Pancreas (tissue), 10 donors: ENCODE measurements around the gene RBM19. TPM values are rescaled to one million over a fixed set of nuclear protein-coding genes. Genes with fewer than 3 reads are reported as not detected.

ENCODE experiments used
- ATAC-seq, 4 donors: fragments of 200-7000 bp; cut with Tn5 transposase; one replicate each; pipeline versions ENCODE4 v1.8.0 to v1.9.1; 2020; ENCODE audit warnings: mild to moderate bottlenecking in 4 of 4, moderate library complexity in 4 of 4
- DNase-seq, 6 donors: peaks; one replicate each; pipeline ENCODE4 v3.0.0-alpha.2; 2020
- FAIRE-seq: peaks from 2 replicates; lab custom pipeline; 2012; peaks lifted over from hg19 to GRCh38; lab: Jason Lieb, UNC
- H3K27ac ChIP-seq, 4 donors: fragments of 200-600 bp; sonication (generic); 1 replicate in 3 of 4; 2 replicates in 1 of 4; pipeline versions ENCODE4 v1.5.0 to v1.8.0; 2020
- H3K27me3 ChIP-seq, 4 donors: fragments of 200-600 bp; one replicate each; pipeline ENCODE4 v1.8.0; 2021
- H3K36me3 ChIP-seq, 3 donors: fragments of 200-600 bp; sonication (generic) in 1 of 3; one replicate each; pipeline versions ENCODE4 v1.5.0 to v1.8.0; 2020 to 2021
- H3K4me1 ChIP-seq, 3 donors: fragments of 200-600 bp; one replicate each; pipeline ENCODE4 v1.8.0; 2021
- H3K4me3 ChIP-seq, 4 donors: fragments of 200-600 bp; sonication (generic) in 2 of 4; one replicate each; pipeline versions ENCODE4 v1.5.0 to v1.8.0; 2020 to 2021
- H3K9me3 ChIP-seq, 4 donors: fragments of 200-600 bp; one replicate each; pipeline ENCODE4 v1.8.0; 2021
- WGBS, 2 donors: extraction: QIAGEN DNeasy Blood & Tissue Kit; methylation state at CpG; one replicate each; pipeline ENCODE4 v1.1.7; 2013; 5-methylcytosine and 5-hydroxymethylcytosine counted together
- intact Hi-C, 3 donors: fragments of 100-400 bp; cut with DNase I; formaldehyde crosslinking; loops; one replicate each; pipeline versions ENCODE4 v1.11.1 to v1.14.2; 2022
- polyA plus RNA-seq, 2 donors: library from polyadenylated mRNA; stranded (reverse); fragments of 200-250 nt; gene quantifications; one replicate each; pipeline ENCODE4 v1.2.3, GENCODE V29; 2013
- total RNA-seq, 6 donors: library from RNA; stranded (reverse); fragmentation: NEBNext Ultra II Directional in 4 of 6; extraction: Animal tissue kit (Norgen Biotek cat#: 25700) in 4 of 6; gene quantifications; one replicate each; pipeline versions ENCODE4 v1.2.1 to v1.2.4, GENCODE V29; 2021 to 2023
- TF ChIP-seq, protein P1 (sequence below), 4 donors: fragments of 200-600 bp; sonication (generic) in 3 of 4; IDR thresholded peaks; one replicate each; pipeline versions ENCODE4 v1.5.0 to v1.8.0; 2021; ENCODE audit warnings: antibody characterized with exemption in 4 of 4
- donor health status: healthy with polysubstance abuse.
- donor health status: DM: no; HTN: no; CAD: no; lungs with moderate emphysema.
- donor health status: DM: no; HTN: no; CAD: no.
- donor health status: control.
- donor health status: control.
- donor health status: Bipolar disorder and iron deficiency.
- donor health status: DM: yes; HTN: yes; CAD: no.
- donor health status: DM: no; HTN: no; CAD: no.
- donor health status: DM: no; HTN: no; CAD: no.
- donor health status: DM: yes; HTN: yes; CAD: no.

The RBM19 gene
- total and polyA plus RNA-seq, 8 donors: 13.9 to 32.2 (median 15.8) TPM

DNA sequence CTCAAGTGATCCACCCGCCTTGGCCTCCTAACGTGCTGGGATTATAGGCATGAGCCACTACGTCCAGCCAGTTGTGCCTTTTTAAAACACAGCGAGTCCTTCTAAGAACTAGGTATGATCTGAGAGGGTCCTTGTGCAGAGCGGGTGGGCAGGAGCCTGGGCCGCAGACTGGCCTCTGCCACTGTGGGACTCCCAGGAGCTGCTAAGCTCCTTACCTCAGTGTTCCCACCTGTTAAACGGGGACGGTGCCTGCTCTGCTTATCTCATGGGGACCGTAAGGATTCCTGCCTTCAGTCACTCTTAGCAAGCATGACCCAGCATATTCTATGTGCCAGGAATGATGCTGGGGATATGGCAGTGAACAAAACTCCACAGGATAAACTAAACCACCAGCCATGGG is 136.9 kb downstream of the RBM19 start:
- no peak overlapping the region for H3K27ac ChIP-seq
- H3K4me1 ChIP-seq: no peaks in the 10 kb centered on the region
- no peak for FAIRE-seq
- intact Hi-C loops: no loop called here
- WGBS, 2 donors: 94 to 96% methylated on average over 9 of the region's 9 CpGs
- H3K9me3 ChIP-seq: no peaks in the 10 kb centered on the region
- H3K4me3 ChIP-seq: no peak overlapping the region
- no peak for DNase-seq
- no peaks in the 10 kb centered on the region for H3K36me3 ChIP-seq
- TF ChIP-seq, protein P1, sequence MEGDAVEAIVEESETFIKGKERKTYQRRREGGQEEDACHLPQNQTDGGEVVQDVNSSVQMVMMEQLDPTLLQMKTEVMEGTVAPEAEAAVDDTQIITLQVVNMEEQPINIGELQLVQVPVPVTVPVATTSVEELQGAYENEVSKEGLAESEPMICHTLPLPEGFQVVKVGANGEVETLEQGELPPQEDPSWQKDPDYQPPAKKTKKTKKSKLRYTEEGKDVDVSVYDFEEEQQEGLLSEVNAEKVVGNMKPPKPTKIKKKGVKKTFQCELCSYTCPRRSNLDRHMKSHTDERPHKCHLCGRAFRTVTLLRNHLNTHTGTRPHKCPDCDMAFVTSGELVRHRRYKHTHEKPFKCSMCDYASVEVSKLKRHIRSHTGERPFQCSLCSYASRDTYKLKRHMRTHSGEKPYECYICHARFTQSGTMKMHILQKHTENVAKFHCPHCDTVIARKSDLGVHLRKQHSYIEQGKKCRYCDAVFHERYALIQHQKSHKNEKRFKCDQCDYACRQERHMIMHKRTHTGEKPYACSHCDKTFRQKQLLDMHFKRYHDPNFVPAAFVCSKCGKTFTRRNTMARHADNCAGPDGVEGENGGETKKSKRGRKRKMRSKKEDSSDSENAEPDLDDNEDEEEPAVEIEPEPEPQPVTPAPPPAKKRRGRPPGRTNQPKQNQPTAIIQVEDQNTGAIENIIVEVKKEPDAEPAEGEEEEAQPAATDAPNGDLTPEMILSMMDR (IDR thresholded peaks at IDR 0.05): no peak
- H3K27me3 ChIP-seq: no peaks in the 10 kb centered on the region
- ATAC-seq: no peak

DNA sequence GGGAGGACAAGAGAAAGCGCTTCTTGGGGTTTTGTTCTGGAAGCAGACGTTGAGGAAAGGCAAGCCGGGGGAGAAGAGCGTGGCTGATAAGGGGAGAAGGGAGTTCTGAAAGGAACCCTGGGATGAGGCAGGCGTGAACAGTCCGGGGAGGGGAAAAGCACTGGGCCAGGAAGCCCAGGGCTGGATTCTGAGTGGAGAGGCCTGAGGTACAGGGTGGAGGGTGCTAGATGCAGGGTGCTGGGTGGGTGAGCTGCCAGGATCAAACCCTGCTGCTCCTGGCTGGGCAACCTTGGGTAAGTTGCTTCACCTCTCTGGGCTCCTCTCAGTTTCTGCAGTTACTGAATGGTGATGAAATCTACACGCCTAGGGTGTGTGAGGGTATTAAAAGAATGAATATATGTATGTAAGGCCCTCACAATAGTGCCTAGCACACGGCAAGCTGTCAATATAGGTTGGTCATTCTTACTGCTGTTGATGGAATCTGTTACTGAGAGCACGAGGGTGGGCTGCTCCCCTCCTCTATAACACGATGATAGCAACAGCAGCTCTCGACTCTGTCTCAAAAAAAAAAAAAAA is 138.5 kb downstream of the RBM19 start:
- ATAC-seq (no peak), FAIRE-seq (no peak), DNase-seq (no peak)
- WGBS, 2 donors: 86 to 89% methylated on average over 11 of the region's 11 CpGs
- H3K4me3 ChIP-seq: no peak overlapping the region
- TF ChIP-seq, protein P1 (IDR thresholded peaks at IDR 0.05): no peak
- H3K9me3 ChIP-seq: no peaks in the 10 kb centered on the region
- H3K27me3 ChIP-seq: no peaks in the 10 kb centered on the region
- H3K36me3 ChIP-seq: no peaks in the 10 kb centered on the region
- intact Hi-C loops: no loop called here
- H3K27ac ChIP-seq: no peak overlapping the region
- H3K4me1 ChIP-seq: no peaks in the 10 kb centered on the region

DNA sequence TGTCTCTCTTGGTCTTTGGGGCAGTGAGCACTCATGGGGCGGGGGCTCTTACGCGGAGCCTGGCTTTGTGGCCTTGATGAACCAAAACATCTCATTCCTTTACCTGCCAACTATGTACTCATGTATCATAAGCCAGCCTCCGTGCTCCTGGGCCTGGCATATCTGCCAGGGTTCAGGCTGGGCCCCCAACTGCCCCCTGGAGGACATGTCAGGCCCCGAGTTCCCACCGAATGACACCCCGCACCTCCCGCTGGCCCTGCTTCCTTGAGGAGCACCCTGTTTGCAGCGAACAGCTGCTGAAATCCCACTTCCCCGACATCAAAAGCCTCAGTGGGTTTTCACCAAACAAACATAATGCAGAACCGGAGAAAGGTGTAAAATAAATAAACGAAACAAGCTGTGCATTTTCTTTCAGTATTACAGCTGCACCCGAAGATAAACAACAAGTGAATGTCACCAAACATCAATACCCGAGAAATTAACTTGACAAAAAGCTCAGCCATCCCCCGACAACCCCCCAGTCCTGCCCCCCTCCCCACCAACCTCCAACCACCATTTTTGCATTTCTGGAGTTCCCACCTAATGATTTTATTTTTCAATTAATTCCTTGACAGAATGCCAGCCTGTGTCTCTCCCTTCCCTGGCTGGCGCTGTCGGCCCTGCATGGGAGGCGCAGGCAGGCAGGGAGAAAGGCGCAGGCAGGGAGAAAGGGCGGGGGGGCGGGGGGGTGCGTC is 139.2 kb downstream of the RBM19 start:
- DNase-seq: no peak
- Histone ChIP-seq H3K36me3 (no peaks in the 10 kb centered on the region), H3K27ac (no peak overlapping the region), H3K9me3 (no peaks in the 10 kb centered on the region), H3K4me1 (no peaks in the 10 kb centered on the region), H3K4me3 (no peak overlapping the region), H3K27me3 (no peaks in the 10 kb centered on the region)
- 88 to 89% methylated on average over 19 to 22 of the region's 22 CpGs for WGBS, 2 donors
- ATAC-seq: no peak
- intact Hi-C loops: no loop called here
- no peak for FAIRE-seq
- TF ChIP-seq, protein P1 (IDR thresholded peaks at IDR 0.05): no peak

DNA sequence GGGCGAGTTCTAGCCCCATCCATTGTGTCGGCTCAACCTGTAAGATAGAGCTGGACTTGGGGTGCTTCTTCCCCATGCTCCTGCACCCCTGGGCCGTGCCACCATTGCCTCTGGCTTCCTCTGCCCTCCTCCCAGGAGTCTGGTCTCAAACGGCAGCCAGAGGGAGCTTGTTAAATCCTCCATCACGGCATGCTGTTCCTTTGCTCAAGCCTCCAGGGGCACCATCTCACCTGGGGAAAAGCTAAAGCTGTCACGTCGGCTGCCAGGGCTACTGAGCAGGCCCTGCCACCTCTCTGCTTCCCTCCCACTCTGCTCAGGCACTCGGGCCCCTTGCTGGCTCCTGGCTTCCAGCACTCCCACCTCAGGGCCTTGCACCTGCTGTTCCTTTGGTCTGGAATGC is 140.4 kb downstream of the RBM19 start:
- intact Hi-C loops: no loop called here
- Histone ChIP-seq H3K4me3 (no peak overlapping the region), H3K27me3 (no peaks in the 10 kb centered on the region), H3K9me3 (no peaks in the 10 kb centered on the region), H3K27ac (no peak overlapping the region), H3K4me1 (no peaks in the 10 kb centered on the region), H3K36me3 (no peaks in the 10 kb centered on the region)
- TF ChIP-seq, protein P1 (IDR thresholded peaks at IDR 0.05): no peak
- DNase-seq: no peak
- no peak for FAIRE-seq
- WGBS, 2 donors: 79 to 82% methylated on average over 8 of the region's 8 CpGs
- no peak for ATAC-seq

DNA sequence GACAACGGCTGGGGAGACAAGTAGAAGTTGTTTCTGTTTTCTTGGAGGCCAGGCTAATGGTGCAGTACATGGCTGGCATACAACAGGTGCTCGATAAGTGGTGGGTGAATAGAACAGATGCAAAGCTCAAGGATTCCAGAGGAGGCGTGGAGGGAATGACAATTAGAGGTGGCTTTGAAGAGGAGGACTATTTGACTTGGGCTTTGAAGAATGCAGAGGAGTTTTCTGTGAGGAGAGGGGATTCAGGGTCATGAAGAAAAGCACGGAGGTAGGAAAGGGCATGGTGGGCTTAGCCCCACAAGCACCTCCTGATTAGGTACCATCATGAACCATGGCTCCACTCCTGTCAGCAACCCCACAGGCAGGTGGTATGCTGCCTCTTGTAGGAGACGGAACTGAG is 142.3 kb downstream of the RBM19 start:
- FAIRE-seq (no peak), ATAC-seq (no peak)
- 88 to 93% methylated on average over 5 of the region's 5 CpGs for WGBS, 2 donors

More for the DNA sequence above, 142.3 kb downstream of the RBM19 start:
- Histone ChIP-seq H3K9me3 (no peaks in the 10 kb centered on the region), H3K4me3 (no peak overlapping the region), H3K27ac (no peak overlapping the region), H3K27me3 (no peaks in the 10 kb centered on the region), H3K4me1 (no peaks in the 10 kb centered on the region), H3K36me3 (no peaks in the 10 kb centered on the region)
- DNase-seq: no peak
- intact Hi-C loops: no loop called here
- TF ChIP-seq, protein P1 (IDR thresholded peaks at IDR 0.05): no peak
